GM12878 (cell line): Measurements from ENCODE around the gene MAPKBP1.

Experiments used
- CTCF ChIP-seq, 3 experiments: IDR thresholded peaks in 2 of 3; conservative IDR thresholded peaks in 1 of 3; 2 replicates each; pipeline ENCODE4 v1.5.1; 2011; ENCODE audit warnings: low read depth in 3 of 3, low read length in 3 of 3, mild to moderate bottlenecking in 3 of 3, control low read depth in 2 of 3, moderate library complexity in 2 of 3, inconsistent platforms in 1 of 3, mixed read lengths in 1 of 3; ENCODE audit not compliant: control insufficient read depth in 2 of 3, insufficient read depth in 1 of 3; ENCODE audit errors: extremely low read depth in 1 of 3
- REST ChIP-seq: IDR thresholded peaks from 2 replicates; pipeline ENCODE4 v1.6.1; 2012; ENCODE audit warnings: mild to moderate bottlenecking, low read depth, low read length

- TF ChIP-seq REST (no peak), CTCF (IDR thresholded peaks at IDR 0.05 in 2 of 3, conservative IDR thresholded peaks at IDR 0.05 in 1 of 3; ENCODE audit: control insufficient read depth in 2 of 3, extremely low read depth in 1 of 3, insufficient read depth in 1 of 3, low read depth in 3 of 3, low read length in 3 of 3) (no peak)
These were observed 3.2 kb downstream of the MAPKBP1 start for GRCh38 chr15:41777421-41777973.
